K562 (cell line): ENCODE results near the gene RGS3. TPM values are rescaled to one million over a fixed set of nuclear protein-coding genes. Genes with fewer than 3 reads are reported as not detected.

ENCODE experiments used
- ATF7 ChIP-seq: fragments of 450-650 bp; IDR thresholded peaks from 2 replicates; pipeline ENCODE4 v1.7.1; 2014; ENCODE audit warnings: mild to moderate bottlenecking, moderate library complexity
- CAMTA2 ChIP-seq: fragments of 250-450 bp; sonication (Bioruptor Pico); conservative IDR thresholded peaks from 2 replicates; pipeline ENCODE4 v1.5.1; 2022
- CBFA2T3 ChIP-seq: fragments of 450-650 bp; IDR thresholded peaks from 2 replicates; pipeline ENCODE4 v1.6.1; 2017
- DMBX1 ChIP-seq: fragments of 250-450 bp; sonication (Bioruptor Pico); IDR thresholded peaks from 2 replicates; pipeline ENCODE4 v1.8.0; 2022; ENCODE audit warnings: inconsistent platforms, mild to moderate bottlenecking, moderate library complexity, borderline replicate concordance
- GTF2A2 ChIP-seq: IDR thresholded peaks from 2 replicates; pipeline ENCODE4 v1.6.1; 2016; ENCODE audit warnings: mild to moderate bottlenecking, missing genetic modification characterization, missing compliant biosample characterization
- HNRNPK ChIP-seq: fragments of 200-400 bp; formaldehyde crosslinking; IDR thresholded peaks from one replicate; pipeline ENCODE4 v1.6.1; 2018; ENCODE audit warnings: mild to moderate bottlenecking, low read depth, low read length; ENCODE audit not compliant: poor library complexity, severe bottlenecking
- PHTF2 ChIP-seq: fragments of 250-450 bp; sonication (Bioruptor Pico); IDR thresholded peaks from 2 replicates; pipeline ENCODE4 v1.5.0; 2021; ENCODE audit warnings: mild to moderate bottlenecking
- RBM39 ChIP-seq: fragments of 200-400 bp; formaldehyde crosslinking; optimal IDR thresholded peaks from 2 replicates; pipeline ENCODE3; 2018; ENCODE audit warnings: low read depth, low read length
- SMAD2 ChIP-seq: fragments of 150-350 bp; IDR thresholded peaks from 2 replicates; pipeline ENCODE4 v1.6.1; 2014; ENCODE audit warnings: low read depth, mild to moderate bottlenecking, low read length
- ZNF146 ChIP-seq: IDR thresholded peaks from one replicate; pipeline ENCODE4 v1.6.1; 2018; ENCODE audit warnings: missing compliant biosample characterization; ENCODE audit not compliant: unreplicated experiment
- ZNF436 ChIP-seq: fragments of 250-450, 450-650 bp; sonication (Bioruptor Pico); formaldehyde crosslinking; IDR thresholded peaks from 2 replicates; pipeline ENCODE4 v1.7.0; 2020; ENCODE audit warnings: mild to moderate bottlenecking
- ZNF644 ChIP-seq: fragments of 200-800 bp; sonication (Bioruptor generic); IDR thresholded peaks from 2 replicates; pipeline ENCODE4 v1.6.1; 2016; ENCODE audit warnings: low read depth, missing genetic modification characterization, missing compliant biosample characterization
- ZNF695 ChIP-seq: fragments of 450-650 bp; formaldehyde crosslinking; IDR thresholded peaks from 2 replicates; pipeline ENCODE4 v1.4.0; 2020; ENCODE audit warnings: mild to moderate bottlenecking, moderate library complexity
- polyA plus RNA-seq, 8 experiments: library from polyadenylated mRNA; depleted of rRNA in 4 of 8; stranded (reverse) in 5 of 8; unstranded in 3 of 8; fragments of >200 nt; fragmentation: Nextera tagmentation in 2 of 8; fragmentation: Illumina TruSeq in 1 of 8; extraction: Ambion mirVana in 2 of 8; extraction: Trizol in 1 of 8; gene quantifications; 2 replicates each; pipeline versions ENCODE4 v1.2.1 to v1.2.3, GENCODE V29; 2011 to 2014; ENCODE audit warnings: inconsistent platforms in 1 of 8, missing spikeins in 1 of 8
- total RNA-seq, 7 experiments: library from RNA; depleted of rRNA in 6 of 7; stranded (reverse); fragments of >200 nt in 6 of 7; fragmentation: Illumina TruSeq in 2 of 7; extraction: Trizol in 2 of 7; gene quantifications; 2 replicates each; pipeline versions ENCODE4 v1.2.1 to v1.2.3, GENCODE V29; 2011 to 2021; ENCODE audit warnings: low replicate concordance in 1 of 7
- TF ChIP-seq, protein P1 (sequence below): fragments of 200-800 bp; sonication (Bioruptor generic); IDR thresholded peaks from 2 replicates; pipeline ENCODE4 v1.6.1; 2016; ENCODE audit warnings: missing genetic modification characterization, missing compliant biosample characterization
- TF ChIP-seq, protein P2 (sequence below): fragments of 250-450 bp; sonication (Bioruptor Pico); IDR thresholded peaks from 2 replicates; pipeline ENCODE4 v1.4.0; 2020; ENCODE audit warnings: mild to moderate bottlenecking, moderate library complexity
- TF ChIP-seq, protein P3 (sequence below): sonication (generic); IDR thresholded peaks from 2 replicates; pipeline ENCODE4 v1.6.1; 2016
- TF ChIP-seq, protein P4 (sequence below): sonication (generic); formaldehyde crosslinking; IDR thresholded peaks from 2 replicates; pipeline ENCODE4 v1.5.0; 2020; ENCODE audit warnings: missing genetic modification reagents
- TF ChIP-seq, protein P5 (sequence below): IDR thresholded peaks from 2 replicates; pipeline ENCODE4 v1.6.1; 2014; ENCODE audit warnings: antibody characterized with exemption

RGS3 gene
- total and polyA plus RNA-seq, 9 of the 15 experiments (the other 6 are each of a cell fraction or from before 2014, with no cell fraction given), result 0.08 to 2.9 (median 0.95) TPM

DNA sequence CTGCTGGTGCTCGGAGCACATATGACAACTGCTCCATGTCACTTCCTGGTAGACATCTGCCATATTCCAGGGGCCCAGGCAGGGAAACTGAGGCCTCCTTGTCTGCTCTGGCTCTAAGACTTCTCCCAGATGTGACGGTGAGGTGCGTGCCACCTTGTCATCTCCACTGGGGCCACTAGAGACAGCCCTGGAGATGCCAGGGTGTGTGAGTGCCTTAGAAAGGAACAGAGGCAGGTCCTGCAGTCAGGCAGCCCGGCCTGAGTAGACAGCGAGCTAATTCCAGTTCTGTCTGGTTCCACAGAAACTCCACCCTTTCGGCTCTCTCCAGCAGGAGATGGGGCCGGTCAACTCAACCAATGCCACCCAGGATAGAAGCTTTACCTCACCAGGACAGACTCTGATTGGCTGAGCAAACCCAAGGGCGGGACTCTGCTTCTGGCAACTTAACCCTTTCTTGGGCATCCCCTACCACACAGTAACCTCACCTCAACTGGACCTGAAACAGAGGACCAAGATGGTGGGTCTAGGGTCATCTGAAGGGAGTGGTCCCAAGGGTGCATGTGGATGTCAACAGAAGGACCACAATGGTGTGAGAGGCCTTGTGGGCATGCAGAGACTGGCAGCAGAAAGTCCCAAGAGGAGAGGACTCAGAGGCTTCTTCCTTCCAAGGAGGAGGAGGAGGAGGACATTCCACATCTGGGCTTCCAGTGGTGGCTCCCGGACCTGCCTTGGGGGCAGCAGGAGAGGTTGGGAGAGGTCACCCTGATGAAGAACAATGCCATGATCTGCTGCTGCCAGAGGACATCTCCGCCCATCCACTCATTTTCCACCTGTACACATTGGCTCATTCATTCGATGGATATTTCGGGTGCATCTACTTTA lies 77.7 kb downstream of the RGS3 start (continued):
- TF ChIP-seq, protein P1, sequence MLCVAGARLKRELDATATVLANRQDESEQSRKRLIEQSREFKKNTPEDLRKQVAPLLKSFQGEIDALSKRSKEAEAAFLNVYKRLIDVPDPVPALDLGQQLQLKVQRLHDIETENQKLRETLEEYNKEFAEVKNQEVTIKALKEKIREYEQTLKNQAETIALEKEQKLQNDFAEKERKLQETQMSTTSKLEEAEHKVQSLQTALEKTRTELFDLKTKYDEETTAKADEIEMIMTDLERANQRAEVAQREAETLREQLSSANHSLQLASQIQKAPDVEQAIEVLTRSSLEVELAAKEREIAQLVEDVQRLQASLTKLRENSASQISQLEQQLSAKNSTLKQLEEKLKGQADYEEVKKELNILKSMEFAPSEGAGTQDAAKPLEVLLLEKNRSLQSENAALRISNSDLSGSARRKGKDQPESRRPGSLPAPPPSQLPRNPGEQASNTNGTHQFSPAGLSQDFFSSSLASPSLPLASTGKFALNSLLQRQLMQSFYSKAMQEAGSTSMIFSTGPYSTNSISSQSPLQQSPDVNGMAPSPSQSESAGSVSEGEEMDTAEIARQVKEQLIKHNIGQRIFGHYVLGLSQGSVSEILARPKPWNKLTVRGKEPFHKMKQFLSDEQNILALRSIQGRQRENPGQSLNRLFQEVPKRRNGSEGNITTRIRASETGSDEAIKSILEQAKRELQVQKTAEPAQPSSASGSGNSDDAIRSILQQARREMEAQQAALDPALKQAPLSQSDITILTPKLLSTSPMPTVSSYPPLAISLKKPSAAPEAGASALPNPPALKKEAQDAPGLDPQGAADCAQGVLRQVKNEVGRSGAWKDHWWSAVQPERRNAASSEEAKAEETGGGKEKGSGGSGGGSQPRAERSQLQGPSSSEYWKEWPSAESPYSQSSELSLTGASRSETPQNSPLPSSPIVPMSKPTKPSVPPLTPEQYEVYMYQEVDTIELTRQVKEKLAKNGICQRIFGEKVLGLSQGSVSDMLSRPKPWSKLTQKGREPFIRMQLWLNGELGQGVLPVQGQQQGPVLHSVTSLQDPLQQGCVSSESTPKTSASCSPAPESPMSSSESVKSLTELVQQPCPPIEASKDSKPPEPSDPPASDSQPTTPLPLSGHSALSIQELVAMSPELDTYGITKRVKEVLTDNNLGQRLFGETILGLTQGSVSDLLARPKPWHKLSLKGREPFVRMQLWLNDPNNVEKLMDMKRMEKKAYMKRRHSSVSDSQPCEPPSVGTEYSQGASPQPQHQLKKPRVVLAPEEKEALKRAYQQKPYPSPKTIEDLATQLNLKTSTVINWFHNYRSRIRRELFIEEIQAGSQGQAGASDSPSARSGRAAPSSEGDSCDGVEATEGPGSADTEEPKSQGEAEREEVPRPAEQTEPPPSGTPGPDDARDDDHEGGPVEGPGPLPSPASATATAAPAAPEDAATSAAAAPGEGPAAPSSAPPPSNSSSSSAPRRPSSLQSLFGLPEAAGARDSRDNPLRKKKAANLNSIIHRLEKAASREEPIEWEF (CRISPR knock-in tag), result no peak
- TF ChIP-seq, protein P2, sequence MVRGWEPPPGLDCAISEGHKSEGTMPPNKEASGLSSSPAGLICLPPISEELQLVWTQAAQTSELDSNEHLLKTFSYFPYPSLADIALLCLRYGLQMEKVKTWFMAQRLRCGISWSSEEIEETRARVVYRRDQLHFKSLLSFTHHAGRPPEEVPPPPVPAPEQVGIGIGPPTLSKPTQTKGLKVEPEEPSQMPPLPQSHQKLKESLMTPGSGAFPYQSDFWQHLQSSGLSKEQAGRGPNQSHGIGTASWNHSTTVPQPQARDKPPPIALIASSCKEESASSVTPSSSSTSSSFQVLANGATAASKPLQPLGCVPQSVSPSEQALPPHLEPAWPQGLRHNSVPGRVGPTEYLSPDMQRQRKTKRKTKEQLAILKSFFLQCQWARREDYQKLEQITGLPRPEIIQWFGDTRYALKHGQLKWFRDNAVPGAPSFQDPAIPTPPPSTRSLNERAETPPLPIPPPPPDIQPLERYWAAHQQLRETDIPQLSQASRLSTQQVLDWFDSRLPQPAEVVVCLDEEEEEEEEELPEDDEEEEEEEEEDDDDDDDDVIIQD, result no peak
- TF ChIP-seq, protein P3, sequence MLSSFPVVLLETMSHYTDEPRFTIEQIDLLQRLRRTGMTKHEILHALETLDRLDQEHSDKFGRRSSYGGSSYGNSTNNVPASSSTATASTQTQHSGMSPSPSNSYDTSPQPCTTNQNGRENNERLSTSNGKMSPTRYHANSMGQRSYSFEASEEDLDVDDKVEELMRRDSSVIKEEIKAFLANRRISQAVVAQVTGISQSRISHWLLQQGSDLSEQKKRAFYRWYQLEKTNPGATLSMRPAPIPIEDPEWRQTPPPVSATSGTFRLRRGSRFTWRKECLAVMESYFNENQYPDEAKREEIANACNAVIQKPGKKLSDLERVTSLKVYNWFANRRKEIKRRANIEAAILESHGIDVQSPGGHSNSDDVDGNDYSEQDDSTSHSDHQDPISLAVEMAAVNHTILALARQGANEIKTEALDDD, result no peak
- no peak for TF ChIP-seq HNRNPK
- no peak for TF ChIP-seq ZNF695 (CRISPR knock-in tag)
- TF ChIP-seq CBFA2T3, result no peak
- no peak for TF ChIP-seq RBM39
- TF ChIP-seq SMAD2, result no peak
- no peak for TF ChIP-seq ZNF146
- TF ChIP-seq, protein P4, sequence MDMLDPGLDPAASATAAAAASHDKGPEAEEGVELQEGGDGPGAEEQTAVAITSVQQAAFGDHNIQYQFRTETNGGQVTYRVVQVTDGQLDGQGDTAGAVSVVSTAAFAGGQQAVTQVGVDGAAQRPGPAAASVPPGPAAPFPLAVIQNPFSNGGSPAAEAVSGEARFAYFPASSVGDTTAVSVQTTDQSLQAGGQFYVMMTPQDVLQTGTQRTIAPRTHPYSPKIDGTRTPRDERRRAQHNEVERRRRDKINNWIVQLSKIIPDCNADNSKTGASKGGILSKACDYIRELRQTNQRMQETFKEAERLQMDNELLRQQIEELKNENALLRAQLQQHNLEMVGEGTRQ, result no peak
- TF ChIP-seq GTF2A2 (tag), result no peak; the same call in 1 of the 2 replicates
- TF ChIP-seq, protein P5, sequence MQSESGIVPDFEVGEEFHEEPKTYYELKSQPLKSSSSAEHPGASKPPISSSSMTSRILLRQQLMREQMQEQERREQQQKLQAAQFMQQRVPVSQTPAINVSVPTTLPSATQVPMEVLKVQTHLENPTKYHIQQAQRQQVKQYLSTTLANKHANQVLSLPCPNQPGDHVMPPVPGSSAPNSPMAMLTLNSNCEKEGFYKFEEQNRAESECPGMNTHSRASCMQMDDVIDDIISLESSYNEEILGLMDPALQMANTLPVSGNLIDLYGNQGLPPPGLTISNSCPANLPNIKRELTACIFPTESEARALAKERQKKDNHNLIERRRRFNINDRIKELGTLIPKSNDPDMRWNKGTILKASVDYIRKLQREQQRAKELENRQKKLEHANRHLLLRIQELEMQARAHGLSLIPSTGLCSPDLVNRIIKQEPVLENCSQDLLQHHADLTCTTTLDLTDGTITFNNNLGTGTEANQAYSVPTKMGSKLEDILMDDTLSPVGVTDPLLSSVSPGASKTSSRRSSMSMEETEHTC, result no peak
- TF ChIP-seq CAMTA2 (CRISPR knock-in tag), result no peak
- TF ChIP-seq ZNF436 (CRISPR knock-in tag), result no peak
- no peak for TF ChIP-seq PHTF2 (CRISPR knock-in tag)
- TF ChIP-seq ZNF644 (tag), result 0 out of 2 replicates have a peak, but pooled peaks have one; percentile 46
- TF ChIP-seq ATF7, result peak; percentile 98
- peak; percentile 67; the same call in 1 of the 2 replicates for TF ChIP-seq DMBX1 (CRISPR knock-in tag)
